OCI-M2 (cell line): ENCODE measurements around the gene HMX3.

Source experiments
- DNase-seq: peaks from one replicate; lab custom pipeline; 2025; ENCODE audit not compliant: unreplicated experiment; lab: John Stamatoyannopoulos, UW

HMX3 gene

DNA sequence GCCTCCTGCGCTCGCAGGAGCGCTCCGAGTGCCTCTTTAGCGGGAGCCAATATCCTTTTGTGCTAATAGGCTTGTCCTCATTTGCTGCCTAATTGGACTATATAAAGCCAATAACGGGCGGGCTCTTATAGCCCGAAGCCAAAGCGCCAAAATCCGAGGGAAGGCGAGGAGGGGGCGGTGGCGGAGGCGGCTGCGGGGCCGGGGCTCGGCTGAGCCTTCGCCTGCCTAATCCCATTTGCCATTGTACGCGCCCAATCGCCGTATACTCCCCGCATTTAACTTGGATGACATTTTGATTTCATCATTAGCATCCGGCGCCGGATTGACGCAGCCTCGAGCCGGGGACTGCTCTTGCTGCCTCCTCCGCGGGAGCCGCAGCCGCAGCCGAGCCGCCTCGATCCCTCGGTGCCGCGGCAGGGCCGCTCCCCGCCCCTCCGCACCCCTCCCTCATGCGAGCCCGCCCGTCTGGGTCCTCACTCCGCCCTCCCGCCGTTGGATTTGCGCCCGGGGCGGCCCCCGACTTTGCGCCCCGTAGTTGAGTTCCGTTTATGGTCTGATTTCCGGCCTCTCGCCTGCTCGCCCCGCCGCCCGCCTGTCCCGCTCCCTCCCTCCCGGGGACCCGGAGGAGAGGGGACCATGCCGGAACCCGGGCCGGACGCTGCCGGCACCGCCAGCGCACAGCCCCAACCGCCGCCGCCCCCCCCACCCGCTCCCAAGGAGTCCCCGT lies at the start of gene HMX3:
Gene HMX3, plus strand, starts transcription at position 556 of the 727 bp plus-strand sequence. Its CDS starts 81 bp downstream, at position 637.
- no peak for DNase-seq

DNA sequence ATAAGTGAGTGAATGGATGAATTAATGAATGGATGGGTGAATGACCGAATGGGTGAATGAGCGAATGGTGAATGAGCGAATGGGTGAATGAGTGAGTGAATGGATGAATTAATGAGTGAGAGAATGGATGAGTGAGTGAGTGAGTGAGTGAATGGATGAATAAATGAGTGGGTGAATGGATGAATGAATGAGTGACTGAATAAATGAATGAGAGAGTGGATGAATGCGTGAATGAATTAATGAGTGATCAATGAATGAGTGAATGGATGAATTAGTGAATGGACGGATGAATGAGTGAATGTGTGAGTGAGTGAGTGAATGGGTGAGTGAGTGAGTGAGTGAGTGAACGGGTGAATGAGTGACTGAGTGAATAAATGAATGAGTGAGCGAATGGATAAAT lies 49.5 kb upstream of the HMX3 start:
- DNase-seq = no peak

DNA sequence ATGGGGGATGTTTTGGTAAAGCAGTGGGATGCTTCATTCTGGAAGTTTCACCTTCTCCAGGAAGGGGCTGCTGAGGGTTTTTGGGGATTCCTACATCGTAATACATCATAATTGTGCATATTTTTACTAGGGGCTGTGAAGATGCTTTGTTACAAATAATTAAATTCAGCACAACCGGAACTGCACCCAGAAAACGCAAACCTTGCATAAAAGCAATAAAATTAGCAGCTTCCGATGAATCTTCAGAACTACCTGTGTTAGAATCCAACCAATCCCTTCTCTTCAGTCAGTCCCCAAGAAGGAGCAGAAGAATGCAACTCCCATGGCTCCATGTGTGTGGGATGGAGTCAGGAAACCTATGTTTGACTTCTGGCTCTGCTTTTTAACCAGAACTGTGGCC lies 48.4 kb upstream of the HMX3 start:
- DNase-seq = no peak

DNA sequence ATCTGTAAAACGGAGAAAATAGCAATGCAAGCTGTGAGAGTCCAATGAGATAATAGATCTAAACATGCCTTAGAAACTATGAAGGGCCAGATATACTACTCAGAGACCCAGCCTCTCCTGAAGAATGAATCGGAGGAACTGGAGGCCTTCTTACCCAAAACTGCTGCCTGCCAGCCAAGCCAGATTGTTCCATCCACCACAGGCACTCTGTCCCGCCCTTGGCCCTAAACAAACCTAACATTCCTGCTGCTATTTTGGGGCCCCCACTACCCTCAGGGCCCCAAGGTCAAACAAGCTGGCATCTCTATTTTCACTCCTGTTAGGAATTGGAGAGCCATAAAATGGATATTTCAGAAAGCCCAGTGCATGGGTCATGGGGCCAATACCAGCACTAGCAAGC lies 48.0 kb upstream of the HMX3 start:
- no peak for DNase-seq

DNA sequence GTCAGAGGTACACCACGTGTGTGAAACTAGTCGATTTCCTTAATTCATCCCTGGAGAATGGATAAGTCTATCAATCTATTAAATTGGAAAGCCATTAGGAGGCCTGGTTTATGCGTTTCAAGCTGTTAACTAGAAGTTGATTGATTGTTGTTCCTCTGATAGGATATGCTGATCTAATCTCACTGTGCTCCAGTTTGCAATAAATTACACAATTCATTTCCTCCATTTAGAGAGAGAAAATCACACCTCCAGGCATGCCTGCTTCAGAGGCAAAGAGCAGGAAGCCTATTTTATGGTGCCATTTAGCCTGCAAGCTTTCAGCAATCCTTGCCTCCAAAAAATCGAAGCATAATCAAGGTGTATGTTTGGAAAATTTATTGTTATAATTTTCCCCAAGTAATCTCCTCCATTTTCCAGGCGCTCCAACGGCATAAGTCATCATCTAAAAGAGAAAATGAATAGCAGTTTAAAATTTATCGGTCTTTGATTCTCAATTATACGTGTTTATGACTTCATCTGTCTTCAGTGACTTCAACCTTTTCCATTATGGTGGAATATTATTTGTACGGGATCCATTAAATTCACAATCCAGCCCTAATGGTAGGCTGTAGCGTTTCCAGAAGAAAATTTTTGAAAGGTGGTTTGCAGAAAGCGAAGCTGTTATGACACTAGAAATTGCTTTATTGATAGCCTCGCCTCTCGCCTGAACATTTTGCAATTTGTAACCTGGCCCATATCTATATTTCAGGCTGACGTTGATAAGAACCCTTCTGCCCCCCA lies 42.9 kb upstream of the HMX3 start:
- DNase-seq = no peak

DNA sequence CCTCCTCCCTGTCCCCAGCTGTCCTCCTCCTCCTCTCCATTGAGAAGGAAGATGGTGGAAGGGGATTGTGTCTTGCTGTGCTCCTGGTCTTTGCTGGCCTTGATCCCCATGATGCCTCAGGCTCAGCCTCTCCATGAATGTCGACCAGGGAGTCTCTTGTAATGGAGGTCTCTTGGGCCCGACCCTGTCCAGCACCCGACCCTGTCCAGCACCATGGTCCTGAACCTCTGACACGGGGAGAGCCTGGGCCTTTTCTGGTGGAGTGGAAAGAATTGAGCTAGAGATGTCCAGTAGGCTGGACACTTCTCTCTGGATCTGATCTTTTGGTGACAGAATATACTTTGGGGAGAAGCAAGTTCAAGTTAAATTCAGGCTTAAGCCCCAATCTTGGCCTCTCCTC lies 42.3 kb upstream of the HMX3 start:
- no peak for DNase-seq

DNA sequence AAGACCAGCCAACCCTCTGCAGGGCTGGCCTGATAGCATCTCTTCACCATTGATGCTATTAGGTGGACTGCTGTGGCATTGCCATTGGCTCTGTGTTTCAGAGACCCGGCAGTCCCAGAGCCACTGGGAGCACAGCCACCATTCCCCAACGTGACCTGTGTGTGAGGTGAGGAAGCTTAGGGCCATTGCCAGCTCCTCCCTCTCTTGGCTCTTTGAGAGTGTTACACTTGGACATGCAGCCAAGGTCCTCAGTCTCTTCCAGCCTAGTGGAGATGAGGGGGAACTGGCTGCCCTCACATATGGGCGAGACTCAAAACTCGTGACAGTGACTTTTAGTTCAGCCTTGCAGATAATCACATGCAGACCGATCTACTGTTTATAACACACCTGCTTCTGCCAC lies 39.3 kb upstream of the HMX3 start:
- DNase-seq = no peak

DNA sequence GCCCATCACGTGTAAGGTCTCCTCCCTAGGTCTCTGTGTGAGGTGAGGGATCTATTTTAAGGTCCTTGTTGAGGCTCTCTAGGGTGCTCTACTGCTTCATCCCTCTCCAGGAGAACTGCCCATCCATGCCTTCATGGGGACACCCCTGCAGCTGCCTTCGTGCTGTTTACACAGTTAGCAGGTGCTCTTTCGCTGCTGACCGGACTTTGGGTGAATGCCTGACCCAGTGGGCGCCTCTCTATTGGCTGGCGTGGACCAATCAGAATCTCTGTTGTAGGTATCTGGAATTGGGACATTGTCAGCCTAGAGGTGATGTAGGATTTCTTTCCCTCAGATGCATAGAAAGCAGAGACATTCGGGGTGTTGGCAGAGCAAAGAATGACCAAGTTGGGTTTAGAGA lies 38.7 kb upstream of the HMX3 start:
- no peak for DNase-seq

DNA sequence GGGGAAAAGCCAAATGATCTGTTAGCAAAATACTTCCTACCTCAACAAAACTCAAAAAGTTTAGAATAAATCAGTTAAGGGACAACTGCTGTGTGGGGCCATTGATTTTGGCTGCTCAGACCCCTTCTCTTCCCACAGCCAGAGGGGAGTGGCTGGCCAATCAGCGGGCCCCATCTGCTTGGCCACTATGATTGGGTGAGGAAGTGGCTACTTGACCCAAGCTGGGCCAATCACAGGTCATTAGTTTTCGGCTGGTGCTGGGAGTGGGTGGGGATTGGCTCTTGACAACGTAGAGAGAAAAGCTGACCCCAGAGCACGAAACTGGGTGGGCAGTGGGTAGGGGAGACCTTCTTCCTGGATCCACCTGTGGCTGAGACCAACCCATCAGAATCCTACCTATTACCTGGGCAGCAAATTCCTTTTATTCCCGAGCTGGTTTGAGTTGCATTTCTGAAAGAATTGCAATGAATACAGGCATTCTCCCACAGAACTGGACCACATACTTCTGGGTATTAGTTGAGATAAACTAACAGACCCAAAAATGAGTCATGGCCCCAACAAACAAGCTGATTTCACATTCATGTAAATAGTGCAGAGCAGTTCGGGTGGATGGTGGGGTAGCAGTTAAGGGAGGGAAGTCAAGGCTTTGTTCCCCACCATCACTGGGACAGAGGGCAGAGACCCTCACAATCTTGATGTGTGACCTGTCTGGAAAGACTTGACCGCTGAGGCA lies 35.6 kb upstream of the HMX3 start:
- no peak for DNase-seq

DNA sequence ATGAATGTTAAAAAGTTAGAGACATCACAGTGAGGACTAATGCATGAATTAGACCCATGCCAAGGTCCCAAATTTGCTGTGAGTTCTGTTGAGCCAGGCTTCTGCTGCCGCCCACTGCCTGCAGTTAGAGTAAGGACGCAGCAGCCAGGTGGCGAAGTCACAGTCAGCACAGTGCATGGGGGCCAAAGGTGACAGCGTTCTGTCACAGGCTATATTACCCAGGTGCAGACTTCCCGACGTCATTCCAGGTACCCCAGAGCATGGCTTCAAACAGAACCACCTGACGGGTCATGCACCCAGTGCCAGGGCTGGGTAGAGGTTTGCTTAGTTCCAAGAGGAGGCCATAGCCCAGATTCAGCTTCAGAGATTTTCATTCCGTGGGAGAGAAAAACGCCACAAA lies 33.9 kb upstream of the HMX3 start:
- no peak for DNase-seq

DNA sequence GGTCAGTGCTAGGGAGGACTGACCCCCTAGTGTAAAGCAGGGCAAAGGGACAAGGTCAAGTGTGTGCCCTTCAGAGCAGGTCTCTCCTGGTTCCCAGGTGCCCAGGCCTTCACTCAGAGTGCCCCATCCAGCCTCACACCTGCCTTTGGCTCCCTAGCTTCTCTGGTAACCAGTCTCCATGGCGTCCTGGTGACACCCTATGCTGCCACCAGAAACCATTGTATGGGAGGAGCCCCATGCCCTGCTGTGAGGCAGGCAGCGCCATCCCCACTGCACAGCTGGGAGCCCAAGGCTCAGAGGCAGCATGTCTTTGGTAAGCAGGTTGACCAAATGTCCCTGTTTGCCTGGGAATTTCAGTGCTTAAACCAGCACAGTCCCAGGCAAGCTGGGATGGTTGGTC lies 33.1 kb upstream of the HMX3 start:
- no peak for DNase-seq

DNA sequence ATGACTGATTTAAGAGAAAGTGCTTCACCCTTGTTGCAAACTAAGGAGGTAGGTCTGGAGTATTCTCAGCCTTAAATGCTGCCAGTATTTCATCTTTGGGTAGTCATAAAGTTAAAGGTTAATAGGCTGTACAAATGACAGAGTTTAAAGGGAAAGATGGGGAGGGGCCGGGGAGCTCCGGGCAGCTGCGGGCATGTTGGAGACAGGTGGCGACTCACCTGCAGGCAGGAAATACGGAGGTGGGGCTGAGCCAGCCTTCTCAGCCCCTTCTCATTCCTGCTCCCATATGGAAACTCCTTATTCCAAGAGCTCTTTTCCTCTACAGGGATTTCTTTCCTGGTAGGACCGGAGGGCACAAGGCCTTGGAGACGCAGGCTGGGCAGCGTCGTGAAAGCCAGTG lies 31.8 kb upstream of the HMX3 start:
- DNase-seq = no peak

DNA sequence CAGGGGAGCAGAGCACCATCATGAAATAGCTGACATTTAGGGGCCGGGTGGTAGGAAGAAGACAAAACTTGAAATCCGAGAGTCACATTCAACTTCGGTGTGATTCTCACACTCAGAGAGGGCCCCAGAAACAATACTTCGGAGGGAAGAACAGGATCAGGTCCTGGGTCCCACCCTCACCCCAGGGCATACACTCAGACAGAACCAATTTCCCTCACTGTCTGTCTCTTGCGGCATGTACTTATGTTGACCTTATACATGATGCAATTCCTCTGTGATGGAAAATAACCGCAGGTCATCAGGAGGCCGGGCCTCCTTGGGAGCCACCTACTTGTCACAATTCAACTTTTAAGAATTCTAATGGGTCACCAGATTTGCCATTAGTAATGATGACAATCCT lies 26.3 kb upstream of the HMX3 start:
- no peak for DNase-seq

DNA sequence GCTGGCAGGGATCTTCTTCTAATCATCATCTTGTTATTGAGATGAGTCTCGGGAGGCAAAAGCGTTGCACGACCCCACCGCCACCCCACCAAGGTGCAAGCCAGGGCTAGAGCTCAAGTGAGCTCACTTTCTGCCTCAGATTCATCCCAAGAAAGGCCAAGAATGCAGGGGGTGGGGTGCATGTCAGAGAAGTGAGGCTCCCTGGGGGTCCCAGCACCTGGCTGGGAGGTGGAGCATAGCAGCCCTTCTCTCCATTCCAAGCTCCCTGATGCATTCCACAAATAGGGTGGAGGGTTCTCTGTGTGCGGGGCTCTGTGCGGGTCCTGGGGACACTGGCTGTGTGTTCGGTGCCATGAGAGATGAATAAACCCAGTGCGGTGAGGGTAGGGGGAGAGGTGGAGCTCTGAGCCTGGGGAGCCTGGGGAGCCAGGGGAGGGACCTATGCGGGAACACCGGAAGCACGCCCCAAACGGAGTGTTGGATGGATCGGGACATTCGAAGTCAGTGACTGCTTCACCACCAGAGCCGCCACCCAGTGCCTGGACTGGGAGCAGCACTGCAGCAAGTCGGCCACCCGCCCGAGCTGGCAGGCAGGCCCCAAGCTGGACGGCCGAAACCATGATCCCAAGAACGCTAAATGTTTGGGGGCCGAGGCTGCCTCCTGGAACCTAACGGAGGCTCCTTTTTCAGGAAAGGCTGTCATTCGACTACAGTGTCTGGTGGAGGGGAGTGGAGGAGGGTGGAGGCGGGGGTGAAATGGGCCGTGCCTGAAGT lies 17.9 kb upstream of the HMX3 start:
- no peak for DNase-seq

DNA sequence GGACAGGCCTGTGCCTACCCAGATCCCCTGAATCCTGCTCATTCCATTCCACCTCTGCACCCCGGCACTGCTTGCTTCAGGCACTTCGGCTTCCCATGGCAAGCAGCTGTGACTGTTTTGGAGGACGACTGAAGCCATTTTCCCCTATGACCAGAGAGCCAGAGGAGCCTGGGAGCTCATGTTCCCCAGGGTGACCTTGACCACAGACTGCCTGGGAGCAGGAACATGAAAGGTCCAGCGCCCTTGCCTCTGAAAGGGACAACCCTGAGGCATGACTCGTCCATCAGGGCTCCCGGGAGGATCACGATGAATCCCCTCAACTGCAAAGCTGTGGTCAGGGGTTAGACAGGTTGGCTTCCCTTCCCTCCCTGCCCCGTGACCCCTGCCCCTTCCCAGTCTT lies 16.7 kb upstream of the HMX3 start:
- no peak for DNase-seq

DNA sequence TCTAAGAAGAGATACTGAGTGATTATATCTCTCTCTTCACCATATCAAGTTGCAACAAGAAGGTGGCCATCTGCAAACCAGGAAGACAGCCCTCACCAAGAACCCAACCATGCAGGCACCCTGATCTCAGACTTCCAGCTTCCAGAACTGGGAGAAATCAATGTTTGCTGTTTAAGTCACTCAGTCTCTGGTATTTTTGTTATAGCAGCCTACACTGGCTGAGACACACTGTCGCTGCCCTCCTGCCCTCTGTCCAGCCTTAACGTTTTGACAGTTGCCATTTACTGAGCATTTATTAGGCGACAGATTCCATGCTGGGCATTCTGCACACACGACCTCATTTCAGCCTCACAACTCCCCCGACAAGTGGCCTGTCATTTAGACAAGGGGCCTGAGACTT lies 9.5 kb upstream of the HMX3 start:
- DNase-seq = no peak

DNA sequence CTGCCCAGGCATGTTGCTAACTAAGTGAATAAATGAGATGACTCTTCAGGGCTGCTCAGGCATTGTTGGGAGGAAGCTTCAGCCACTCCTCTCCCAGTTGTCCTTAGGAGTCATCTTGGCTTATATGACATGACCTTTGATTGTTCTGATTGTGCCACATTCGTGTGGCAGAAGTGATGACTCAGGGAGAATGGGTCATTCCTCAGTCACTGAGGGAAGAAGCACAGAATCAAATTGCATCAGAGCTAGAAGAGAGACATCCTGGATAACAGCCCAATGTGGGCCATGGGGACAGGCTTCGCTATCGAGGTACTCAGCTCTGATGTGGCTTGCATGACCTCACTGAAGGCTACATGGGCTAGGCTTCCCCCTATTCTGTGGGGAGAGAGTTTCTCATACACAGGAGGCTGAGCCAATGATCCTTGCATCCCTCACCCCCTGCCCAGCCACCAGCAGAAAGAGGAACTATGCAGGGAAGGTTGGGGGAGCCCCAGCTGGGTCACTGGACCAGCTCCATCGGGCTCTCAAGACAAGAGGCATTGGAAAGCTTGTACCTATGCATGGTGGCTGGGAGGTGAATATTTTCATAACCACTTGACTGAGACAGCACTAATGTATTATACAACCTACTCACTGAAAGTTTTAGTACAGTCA lies 6.0 kb upstream of the HMX3 start:
- DNase-seq = no peak

DNA sequence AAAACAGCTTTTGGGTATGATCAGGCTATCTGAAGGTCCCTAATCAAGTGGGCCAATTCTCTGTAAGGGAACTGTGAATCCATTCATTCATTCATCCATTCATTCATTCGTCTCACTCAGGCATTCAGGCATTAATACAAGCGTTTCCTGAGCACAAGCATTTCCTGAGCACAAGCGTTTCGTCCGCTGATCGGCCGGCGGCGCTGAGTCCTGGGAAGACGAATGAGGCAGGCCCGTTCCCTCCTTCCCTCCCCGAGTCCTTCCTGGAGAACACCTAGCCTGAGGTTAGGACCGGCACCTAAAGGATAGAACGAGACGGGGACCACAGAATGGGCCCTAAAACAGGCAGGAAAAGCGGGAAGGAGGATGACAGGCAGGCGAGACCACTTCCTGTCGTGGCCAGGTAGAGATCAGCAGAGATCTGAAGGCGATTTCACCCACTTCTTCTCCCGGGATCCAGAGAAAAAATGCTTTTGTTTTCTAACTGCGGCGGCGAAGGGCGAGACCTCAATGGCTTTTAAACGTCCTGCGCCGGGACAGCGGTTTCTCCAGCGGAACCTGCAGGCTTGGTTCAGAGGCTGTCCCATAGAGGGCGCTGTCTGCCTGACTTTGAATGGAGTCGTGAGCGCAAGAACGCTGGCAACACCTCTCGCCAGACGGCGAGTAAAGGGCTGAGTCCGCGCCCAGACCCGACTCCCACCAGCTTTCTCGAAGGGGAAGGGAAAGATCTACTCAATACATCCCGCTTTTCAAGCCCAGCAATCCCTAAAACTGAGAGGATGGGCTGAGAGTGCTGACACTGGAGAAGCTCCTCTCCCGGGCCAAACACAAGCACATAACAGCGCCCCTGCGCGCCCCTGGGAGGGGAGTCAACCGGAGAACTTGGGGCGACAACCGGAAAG lies 2.9 kb upstream of the HMX3 start:
- no peak for DNase-seq

DNA sequence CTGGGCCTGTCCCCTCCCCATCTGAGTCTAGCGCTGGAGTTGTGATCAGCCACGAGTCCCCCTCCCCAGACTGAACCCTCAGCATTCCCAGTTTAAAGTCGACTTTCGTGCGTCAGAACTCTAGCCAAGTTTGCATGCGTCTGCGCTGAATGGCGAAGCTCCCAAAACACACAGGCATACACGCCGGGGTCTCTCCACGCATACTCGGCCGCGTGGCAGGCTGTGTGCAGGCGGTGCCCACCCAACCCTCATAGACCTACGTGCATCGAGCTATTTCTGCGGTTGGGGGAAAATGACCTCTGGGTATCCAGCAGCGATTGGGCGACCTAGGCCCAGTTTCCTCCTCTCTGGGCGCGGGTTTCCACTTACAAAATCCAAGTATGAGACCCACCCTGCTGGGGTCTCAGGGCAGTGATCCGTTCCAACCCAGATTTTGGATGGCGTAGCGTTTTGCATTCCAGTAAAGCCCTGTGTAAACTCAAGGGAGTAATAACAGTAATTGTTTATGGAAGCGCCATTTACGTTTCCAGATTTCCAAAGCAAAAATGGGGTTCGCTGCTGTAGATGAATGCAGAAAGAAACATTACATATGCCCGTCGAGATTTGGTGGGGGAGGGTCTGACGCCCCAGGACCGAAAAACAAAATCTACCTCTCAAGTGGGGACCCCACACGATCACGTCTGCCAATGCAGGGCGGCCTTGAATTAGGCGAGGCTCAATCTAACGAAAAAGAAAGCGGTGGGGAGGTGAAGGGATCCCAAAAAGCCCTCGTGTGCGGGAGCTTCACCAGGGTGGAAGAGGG lies 2.0 kb upstream of the HMX3 start:
- no peak for DNase-seq
